Ramos (cell line): ENCODE measurements around the gene STARD7.
"Not testable (repeated sequence)": the region's sequence is repeated elsewhere in the genome, so short reads cannot be mapped to it uniquely, and the experiment has no call there.

Source experiments
- in situ Hi-C: fragments of 300-500 bp; cut with MboI; formaldehyde crosslinking; loops from one replicate; pipeline ENCODE4 v1.14.3; 2022; ENCODE audit warnings: low sequenced_read_pairs; ENCODE audit not compliant: unreplicated experiment

Gene STARD7

GRCh38 chr2:96238266-96238665 lies 29.6 kb upstream of the STARD7 start:
- in situ Hi-C loops: no loop called here

- in situ Hi-C loops: no loop called here
These were observed 28.3 kb upstream of the STARD7 start for GRCh38 chr2:96236882-96237281.

GRCh38 chr2:96233880-96234316 lies 25.3 kb upstream of the STARD7 start:
- in situ Hi-C loops: no loop called here

GRCh38 chr2:96233436-96233835 lies 24.8 kb upstream of the STARD7 start:
- in situ Hi-C loops: no loop called here

- in situ Hi-C loops: no loop called here
These were observed 22.7 kb upstream of the STARD7 start for GRCh38 chr2:96231316-96231715.

GRCh38 chr2:96225016-96225533 lies 16.4 kb upstream of the STARD7 start:
- in situ Hi-C loops: no loop called here

GRCh38 chr2:96221106-96221505 lies 12.5 kb upstream of the STARD7 start:
- in situ Hi-C loops: not testable (repeated sequence)

GRCh38 chr2:96219959-96220358 lies 11.3 kb upstream of the STARD7 start:
- in situ Hi-C loops: not testable (repeated sequence)

- in situ Hi-C loops: no loop called here
These were observed 10.0 kb upstream of the STARD7 start for GRCh38 chr2:96218508-96219131.

GRCh38 chr2:96214554-96214953 lies 5.9 kb upstream of the STARD7 start:
- in situ Hi-C loops: no loop called here

GRCh38 chr2:96213379-96213778 lies 4.8 kb upstream of the STARD7 start:
- in situ Hi-C loops: no loop called here

GRCh38 chr2:96212339-96212738 lies 3.7 kb upstream of the STARD7 start:
- in situ Hi-C loops: no loop called here

- in situ Hi-C loops: no loop called here
These were observed 1.1 kb upstream of the STARD7 start for GRCh38 chr2:96209729-96210085.

GRCh38 chr2:96209011-96209728 lies 543 bp upstream of the STARD7 start:
- in situ Hi-C loops: no loop called here

- in situ Hi-C loops: no loop called here
These were observed 869 bp downstream of the STARD7 start for GRCh38 chr2:96207774-96208142.

GRCh38 chr2:96207073-96207773 lies 1.4 kb downstream of the STARD7 start:
- in situ Hi-C loops: no loop called here

- in situ Hi-C loops: no loop called here
These were observed 2.7 kb downstream of the STARD7 start for GRCh38 chr2:96205888-96206287.

GRCh38 chr2:96204836-96205624 lies 3.6 kb downstream of the STARD7 start:
- in situ Hi-C loops: no loop called here

- in situ Hi-C loops: no loop called here
These were observed 5.2 kb downstream of the STARD7 start for GRCh38 chr2:96203130-96204028.
